MCF 10A (cell line): Measurements from ENCODE around the gene PORCN. TPM values are rescaled to one million over a fixed set of nuclear protein-coding genes. Genes with fewer than 3 reads are reported as not detected.
A peak's percentile ranks its signal among the peaks of the same experiment; 100 is the strongest.

Experiments used
- BruUV-seq: library from RNA; stranded (reverse); fragments of 400-500 nt; replicated peaks from 2 replicates; lab custom pipeline; 2021; lab: Mats Ljungman, UMichigan
- CTCF ChIA-PET: fragments of 300-600 bp; sonication (Branson Sonifier 250); formaldehyde crosslinking; extraction: SDS; loops from one replicate; lab custom pipeline; 2021; ENCODE audit warnings: antibody characterized with exemption, inconsistent platforms; lab: Yijun Ruan, JAX
- POLR2A ChIA-PET: fragments of 300-600, 350-650 bp; sonication (Branson Sonifier 250); formaldehyde crosslinking; extraction: SDS; loops from one replicate; lab custom pipeline; 2020; ENCODE audit warnings: antibody characterized with exemption, inconsistent platforms; lab: Yijun Ruan, JAX
- DNase-seq: peaks from one replicate; pipeline ENCODE4 v3.0.0-alpha.2; 2018; ENCODE audit not compliant: unreplicated experiment
- H3K27ac Mint-ChIP-seq: one replicate; pipeline ENCODE4 v1.8.0; 2022; ENCODE audit warnings: mild to moderate bottlenecking, low read depth, mixed read lengths; ENCODE audit not compliant: unreplicated experiment
- H3K27me3 Mint-ChIP-seq: one replicate; pipeline ENCODE4 v1.8.0; 2022; ENCODE audit warnings: mixed read lengths; ENCODE audit not compliant: insufficient read depth, unreplicated experiment
- H3K36me3 Mint-ChIP-seq: one replicate; pipeline ENCODE4 v1.8.0; 2022; ENCODE audit warnings: mild to moderate bottlenecking, moderate library complexity, mixed read lengths; ENCODE audit not compliant: insufficient read depth, unreplicated experiment
- H3K4me1 Mint-ChIP-seq: one replicate; pipeline ENCODE4 v1.8.0; 2022; ENCODE audit warnings: mixed read lengths; ENCODE audit not compliant: insufficient read depth, unreplicated experiment
- H3K4me3 Mint-ChIP-seq: one replicate; pipeline ENCODE4 v1.8.0; 2022; ENCODE audit warnings: mild to moderate bottlenecking, moderate library complexity, mixed read lengths; ENCODE audit not compliant: unreplicated experiment
- H3K9me3 Mint-ChIP-seq: one replicate; pipeline ENCODE4 v1.8.0; 2022; ENCODE audit warnings: mixed read lengths; ENCODE audit not compliant: unreplicated experiment
- CTCF ChIP-seq: fragments of 200-600 bp; IDR thresholded peaks from one replicate; pipeline ENCODE4 v1.8.0; 2022; ENCODE audit warnings: antibody characterized with exemption, mild to moderate bottlenecking; ENCODE audit not compliant: unreplicated experiment
- intact Hi-C: fragments of 100-400 bp; cut with micrococcal nuclease; formaldehyde crosslinking; loops from 2 replicates; pipeline ENCODE4 v1.14.1; 2022
- total RNA-seq: library from RNA; stranded (reverse); gene quantifications from 2 replicates; pipeline ENCODE4 v1.2.3, GENCODE V29; 2022

PORCN gene
- total RNA-seq, 1 experiment from 2014 or later = 29.2 TPM

GRCh38 chrX:48474127-48474526 lies 34.7 kb upstream of the PORCN start:
- Mint-ChIP-seq H3K27ac (peak overlapping the region; percentile 26), H3K4me3 (no peak overlapping the region), H3K4me1 (peaks cover 17% of the 10 kb centered on the region), H3K36me3 (peaks cover 23% of the 10 kb centered on the region), H3K9me3 (no peaks in the 10 kb centered on the region), H3K27me3 (no peaks in the 10 kb centered on the region)
- ChIA-PET POLR2A (interaction anchor here (1.0 to 4.7 kb wide), 7 partner anchors 10 to 101 kb away, joined by 4 to 22 read pairs (median 5); partner anchors contain the start of genes RBM3 and TBC1D25), CTCF (interaction anchor here (0.6 to 2.1 kb wide), 17 partner anchors 8 to 391 kb away, joined by 3 to 8 read pairs (median 4); partner anchors contain the start of gene EBP)
- peak; percentile 23 for TF ChIP-seq CTCF
- no peak for DNase-seq
- intact Hi-C loops = no loop called here
- no TSS peak for BruUV-seq

GRCh38 chrX:48474581-48474980 lies 34.2 kb upstream of the PORCN start:
- H3K9me3 Mint-ChIP-seq = no peaks in the 10 kb centered on the region
- no peaks in the 10 kb centered on the region for H3K27me3 Mint-ChIP-seq
- H3K4me3 Mint-ChIP-seq = peak overlapping the region; percentile 70
- no TSS peak for BruUV-seq
- CTCF ChIA-PET = interaction anchor here (0.6 to 2.1 kb wide), 15 partner anchors 9 to 393 kb away, joined by 3 to 8 read pairs (median 5); partner anchors contain the start of gene EBP
- H3K4me1 Mint-ChIP-seq = peaks cover 17% of the 10 kb centered on the region
- no peak for DNase-seq
- POLR2A ChIA-PET = interaction anchor here (1.0 to 4.7 kb wide), 6 partner anchors 10 to 100 kb away, joined by 4 to 22 read pairs (median 6); partner anchors contain the start of genes RBM3 and TBC1D25
- H3K27ac Mint-ChIP-seq = peak overlapping the region; percentile 17
- no peak for TF ChIP-seq CTCF
- intact Hi-C loops = no loop called here
- H3K36me3 Mint-ChIP-seq = peaks cover 25% of the 10 kb centered on the region

GRCh38 chrX:48475296-48475695 lies 33.5 kb upstream of the PORCN start:
- intact Hi-C loops = loop anchor here (5.0 kb wide), 1 partner anchor 117 kb away; no protein-coding TSS in a partner anchor
- TF ChIP-seq CTCF = no peak
- POLR2A ChIA-PET = interaction anchor here (0.7 to 4.7 kb wide), 7 partner anchors 11 to 99 kb away, joined by 3 to 22 read pairs (median 5); partner anchors contain the start of genes RBM3 and TBC1D25
- H3K4me3 Mint-ChIP-seq = peak overlapping the region; percentile 70
- H3K27me3 Mint-ChIP-seq = no peaks in the 10 kb centered on the region
- H3K4me1 Mint-ChIP-seq = peaks cover 17% of the 10 kb centered on the region
- BruUV-seq = no TSS peak
- H3K27ac Mint-ChIP-seq = peak overlapping the region; percentile 21
- H3K36me3 Mint-ChIP-seq = peaks cover 29% of the 10 kb centered on the region
- CTCF ChIA-PET = interaction anchor here (0.7 to 2.1 kb wide), 9 partner anchors 9 to 393 kb away, joined by 3 to 8 read pairs (median 5); no protein-coding TSS in a partner anchor
- peaks cover 5% of the 10 kb centered on the region for H3K9me3 Mint-ChIP-seq
- DNase-seq = no peak

- H3K4me1 Mint-ChIP-seq = peaks cover 17% of the 10 kb centered on the region
- intact Hi-C loops = loop anchor here (1.0 to 5.0 kb wide), 2 partner anchors 35 to 116 kb away; no protein-coding TSS in a partner anchor
- no peaks in the 10 kb centered on the region for H3K27me3 Mint-ChIP-seq
- DNase-seq = peak; percentile 73
- ChIA-PET CTCF (interaction anchor here (0.7 to 1.8 kb wide), 3 partner anchors 8 to 393 kb away, joined by 3 to 7 read pairs (median 4); no protein-coding TSS in a partner anchor), POLR2A (interaction anchor here (0.7 to 4.7 kb wide), 9 partner anchors 11 to 99 kb away, joined by 3 to 22 read pairs (median 5); partner anchors contain the start of genes PORCN, RBM3 and TBC1D25)
- peaks cover 7% of the 10 kb centered on the region for H3K9me3 Mint-ChIP-seq
- peaks cover 34% of the 10 kb centered on the region for H3K36me3 Mint-ChIP-seq
- peak within 1 kb of the TSS; percentile 21 for H3K27ac Mint-ChIP-seq
- TSS peak; percentile 80 for BruUV-seq
- H3K4me3 Mint-ChIP-seq = peak within 1 kb of the TSS; percentile 70
- no peak for TF ChIP-seq CTCF
These were observed 32.8 kb upstream of the PORCN start, which contains the start of gene FTSJ1 for GRCh38 chrX:48475774-48476577. Gene FTSJ1 (plus strand): TSS chrX:48476199. CDS start chrX:48478048, 1,849 bp downstream.
